NCI-H345 treated with DMSO at 0.1 percent for 48 hours (cell line): Measurements from ENCODE around the gene AACS.
"Not testable (repeated sequence)": the region's sequence is repeated elsewhere in the genome, so short reads cannot be mapped to it uniquely, and the experiment has no call there.

Experiments used
- DNase-seq: peaks from one replicate; lab custom pipeline; 2025; ENCODE audit not compliant: unreplicated experiment; lab: John Stamatoyannopoulos, UW

Gene AACS

GRCh38 chr12:125065021-125065918 lies at the start of gene AACS:
TSS of gene AACS (plus strand) at chr12:125065435. CDS start at chr12:125065585, 150 bp downstream.
- DNase-seq, result peak; percentile 68

DNA sequence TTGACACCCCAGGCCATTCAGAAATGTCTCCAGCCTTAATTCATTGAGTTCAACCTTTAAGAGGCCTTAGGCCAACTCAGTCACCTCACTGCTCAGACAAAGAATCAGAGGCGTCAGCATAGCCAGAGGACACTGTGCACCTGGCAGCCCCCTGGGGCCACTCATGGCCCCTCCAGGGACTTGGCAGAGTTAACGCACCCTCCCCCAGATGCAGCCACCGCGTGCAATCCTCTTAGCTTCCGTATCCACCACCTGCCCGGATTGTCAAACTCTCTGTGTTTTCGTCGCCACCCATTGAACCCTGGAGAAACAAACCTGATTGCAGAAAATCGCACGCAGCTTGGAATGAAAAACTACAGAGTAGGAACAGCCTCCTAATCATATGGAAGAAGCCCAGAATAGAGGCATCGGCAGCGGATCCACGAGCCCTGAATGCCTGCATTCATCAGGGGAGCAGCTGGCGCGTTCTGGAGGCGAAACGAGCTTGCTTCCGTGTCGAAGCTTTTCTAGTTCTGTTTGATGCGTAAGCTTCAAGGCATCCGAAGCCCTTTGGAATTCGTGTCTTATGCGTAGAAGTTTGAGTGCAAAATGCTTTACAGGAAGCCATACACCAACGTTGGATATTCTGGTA lies 49.4 kb upstream of the AACS start:
- DNase-seq, result peak; percentile 87

DNA sequence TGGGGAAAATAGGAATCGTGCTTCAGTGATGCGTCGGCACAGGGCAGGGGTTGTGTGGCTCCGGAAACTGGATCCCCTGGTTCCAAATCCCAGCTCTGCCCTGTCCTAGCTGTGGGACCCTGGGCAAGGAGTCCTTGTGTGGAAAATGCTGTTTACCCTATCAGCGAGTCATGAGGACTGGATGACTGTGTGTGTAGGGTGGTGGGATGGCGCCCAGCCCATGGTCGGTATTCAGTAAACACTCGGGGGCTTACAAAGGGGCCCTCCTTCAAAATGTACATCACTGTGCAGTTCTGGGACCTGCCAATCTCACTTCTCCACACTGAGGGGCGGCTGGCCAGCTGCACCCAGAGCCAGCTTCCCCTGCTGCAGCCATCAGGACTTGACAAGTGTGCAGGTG lies 47.4 kb upstream of the AACS start:
- no peak for DNase-seq

GRCh38 chr12:125018356-125018755 lies 46.9 kb upstream of the AACS start:
- DNase-seq, result no peak

GRCh38 chr12:125021096-125021495 lies 44.1 kb upstream of the AACS start:
- no peak for DNase-seq

- DNase-seq, result no peak
Observed at GRCh38 chr12:125021771-125022170, 43.5 kb upstream of the AACS start.

GRCh38 chr12:125023065-125023464 lies 42.2 kb upstream of the AACS start:
- no peak for DNase-seq

DNA sequence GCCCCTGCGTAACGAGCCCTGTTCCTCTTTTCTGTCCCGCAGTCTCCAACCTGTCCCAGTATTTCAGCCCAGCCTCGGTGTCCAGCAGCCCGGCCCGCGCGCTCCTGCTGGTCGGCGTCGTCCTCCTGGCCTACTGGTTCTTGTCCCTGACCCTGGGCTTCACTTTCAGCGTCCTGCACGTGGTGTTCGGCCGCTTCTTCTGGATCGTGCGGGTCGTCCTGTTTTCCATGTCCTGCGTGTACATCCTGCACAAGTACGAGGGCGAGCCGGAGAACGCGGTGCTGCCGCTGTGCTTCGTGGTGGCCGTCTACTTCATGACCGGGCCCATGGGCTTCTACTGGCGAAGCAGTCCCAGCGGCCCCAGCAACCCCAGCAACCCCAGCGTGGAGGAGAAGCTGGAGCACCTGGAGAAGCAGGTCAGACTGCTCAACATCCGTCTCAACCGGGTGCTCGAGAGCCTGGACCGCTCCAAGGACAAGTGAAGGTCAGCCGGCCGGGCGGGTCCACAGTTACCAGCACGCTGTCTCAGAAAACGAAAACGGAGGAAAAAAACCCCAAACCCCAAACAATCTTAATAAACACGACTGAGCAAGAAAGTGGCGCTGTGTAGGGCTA lies 40.2 kb upstream of the AACS start:
- no peak for DNase-seq

DNA sequence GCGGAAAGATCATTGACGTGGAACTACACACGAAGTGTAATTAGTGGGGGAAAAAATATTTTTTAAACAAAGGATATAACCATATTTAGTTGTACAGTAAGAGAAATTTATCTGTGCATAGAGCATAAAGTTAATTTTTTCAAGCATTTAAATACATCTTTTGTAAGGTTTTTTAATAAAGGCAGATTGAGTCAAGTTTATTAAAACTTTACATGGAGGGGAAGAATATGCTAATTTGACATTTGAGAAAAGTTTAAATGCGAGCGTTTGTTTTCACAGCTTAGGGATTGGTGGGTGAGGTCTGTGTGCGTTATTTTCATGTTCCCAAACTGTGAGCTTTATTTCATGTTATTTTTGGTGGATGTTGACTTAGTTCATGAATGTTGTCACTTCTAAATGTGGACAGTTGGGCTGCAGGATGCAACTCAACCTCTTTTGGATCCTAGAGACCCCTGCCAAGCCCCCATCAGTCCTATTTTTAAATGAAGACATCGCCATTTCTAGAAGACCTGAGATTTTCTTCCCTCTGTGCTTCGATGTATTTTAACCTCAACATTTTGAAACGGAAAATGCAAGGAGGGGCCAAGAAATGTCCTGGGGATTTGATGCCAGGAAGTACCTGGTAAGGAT lies 39.5 kb upstream of the AACS start:
- no peak for DNase-seq

DNA sequence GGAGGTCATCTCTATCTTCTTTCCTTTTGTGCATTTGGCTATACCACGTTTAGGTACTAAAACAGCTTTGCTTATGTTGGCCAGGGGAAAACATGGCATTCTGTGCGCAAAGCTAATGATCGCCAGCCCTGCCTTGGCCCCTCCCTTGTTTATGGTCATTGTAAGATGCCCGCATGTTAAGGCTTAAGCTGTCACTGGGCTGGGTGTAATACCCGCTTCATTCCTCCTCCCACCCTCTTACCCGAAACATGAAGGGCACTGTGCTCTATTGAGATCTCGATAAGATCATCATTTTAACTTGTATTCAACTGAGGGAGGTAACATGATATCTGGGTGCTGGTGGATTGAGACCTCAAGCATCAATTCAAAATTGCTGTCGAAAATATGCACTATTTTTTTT lies 37.1 kb upstream of the AACS start:
- no peak for DNase-seq

- no peak for DNase-seq
Observed at GRCh38 chr12:125029761-125030358, 35.4 kb upstream of the AACS start.

DNA sequence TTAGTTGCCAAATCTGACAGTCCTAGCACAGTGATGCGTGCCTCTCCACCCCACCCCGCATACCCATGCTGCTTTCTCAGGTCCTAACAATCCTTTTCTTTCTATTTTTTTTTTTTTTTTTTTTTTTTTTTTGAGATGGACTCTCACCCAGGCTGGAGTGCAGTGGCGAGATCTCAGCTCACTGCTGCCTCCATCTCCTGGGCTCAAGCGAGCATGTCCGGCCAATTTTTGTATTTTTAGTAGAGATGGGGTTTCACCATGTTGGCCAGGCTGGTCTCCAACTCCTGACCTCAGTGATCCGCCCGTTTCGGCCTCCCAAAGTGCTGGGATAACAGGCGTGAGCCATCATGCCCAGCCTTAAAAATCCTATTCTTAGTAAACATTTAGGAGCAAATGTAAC lies 33.8 kb upstream of the AACS start:
- not testable (repeated sequence) for DNase-seq

- no peak for DNase-seq
Observed at GRCh38 chr12:125032466-125033152, 32.6 kb upstream of the AACS start.

GRCh38 chr12:125033288-125033687 lies 31.9 kb upstream of the AACS start:
- no peak for DNase-seq

DNA sequence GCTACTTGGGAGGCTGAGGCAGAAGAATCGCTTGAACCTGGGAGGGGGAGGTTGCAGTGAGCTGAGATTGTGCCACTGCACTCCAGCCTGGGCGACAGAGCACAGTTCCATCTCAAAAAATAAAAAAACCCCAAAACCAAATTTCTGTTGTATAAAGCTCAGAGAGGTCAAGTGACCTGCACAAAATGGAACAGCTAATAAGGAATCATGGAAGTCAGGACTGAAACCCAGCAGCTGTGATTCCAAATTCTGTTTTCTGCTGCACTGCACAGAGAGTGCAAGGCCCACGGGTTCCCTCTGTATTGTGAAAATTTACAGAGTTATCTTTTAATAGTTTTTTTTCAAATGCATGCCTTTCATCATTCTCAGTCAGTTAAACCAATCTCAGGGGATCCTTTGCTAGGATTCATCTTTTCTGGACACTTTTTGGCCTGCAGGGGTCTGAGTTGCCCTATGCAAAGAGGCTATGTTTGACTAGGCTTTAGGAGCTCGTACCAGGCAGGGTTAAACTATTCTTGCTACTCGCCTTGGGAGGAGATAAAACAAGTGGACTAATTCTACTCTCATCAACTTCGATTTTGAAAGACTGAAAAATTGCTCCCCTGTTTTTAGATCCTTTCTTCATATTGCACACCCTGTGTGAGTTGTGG lies 26.1 kb upstream of the AACS start:
- no peak for DNase-seq

GRCh38 chr12:125049093-125049458 lies 16.2 kb upstream of the AACS start:
- no peak for DNase-seq

DNA sequence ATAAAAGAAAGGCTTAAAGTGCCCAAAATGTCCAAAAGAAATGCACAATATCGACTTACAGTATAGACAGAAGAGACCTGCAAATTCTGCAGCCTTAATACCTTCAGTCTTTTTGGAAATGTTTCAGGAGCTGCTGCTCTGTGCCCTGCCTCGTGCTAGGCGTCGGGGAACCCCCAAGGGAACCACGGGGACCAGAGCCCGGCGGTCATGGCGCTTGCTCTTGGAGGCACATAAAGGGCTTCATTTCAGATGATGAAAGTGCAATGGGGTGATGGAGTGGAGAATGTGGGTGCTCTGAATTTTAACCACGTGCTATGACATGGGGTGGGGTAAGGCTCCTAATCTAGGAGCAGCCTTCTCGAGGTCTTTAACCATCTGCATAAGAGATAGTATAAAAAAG lies 14.8 kb upstream of the AACS start:
- DNase-seq, result no peak

DNA sequence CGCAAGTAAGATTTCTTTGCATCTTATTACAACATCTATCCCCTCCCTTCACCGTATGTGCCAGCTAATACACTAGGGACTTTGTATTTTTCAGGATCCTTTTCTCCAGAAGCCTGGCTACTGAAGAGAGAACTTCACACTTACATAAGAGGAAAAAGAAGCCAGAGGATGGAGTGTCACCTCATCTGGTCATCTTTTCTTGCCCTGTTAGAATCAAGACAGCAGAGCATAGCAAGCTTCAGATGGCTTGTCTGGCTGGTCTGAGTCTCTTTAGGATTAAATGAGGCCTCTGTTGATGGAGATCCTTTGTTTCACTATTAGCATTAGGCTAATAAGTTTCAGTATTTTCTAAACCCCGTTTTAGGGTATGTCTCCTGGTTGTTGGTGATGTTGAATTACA lies 14.4 kb upstream of the AACS start:
- no peak for DNase-seq

DNA sequence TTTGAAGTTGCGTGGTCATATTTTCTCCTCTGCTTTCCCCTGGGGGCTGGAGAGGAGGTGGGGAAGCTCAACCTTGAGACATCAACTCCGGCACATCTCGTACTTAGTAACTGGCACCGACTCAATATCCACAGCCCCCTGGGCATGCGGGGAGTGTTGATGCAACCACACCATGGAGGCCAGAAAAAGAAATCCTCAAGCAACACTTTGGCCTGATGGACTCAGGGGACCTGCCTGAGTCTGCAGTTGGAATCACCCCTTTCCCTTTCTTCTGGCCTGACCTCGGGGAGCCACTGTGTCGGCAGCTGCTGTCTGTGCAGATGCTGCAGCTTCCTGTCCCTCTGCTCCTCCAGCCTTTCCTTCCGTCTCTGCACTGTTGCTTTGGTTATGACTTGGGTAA lies 11.4 kb upstream of the AACS start:
- DNase-seq, result no peak

DNA sequence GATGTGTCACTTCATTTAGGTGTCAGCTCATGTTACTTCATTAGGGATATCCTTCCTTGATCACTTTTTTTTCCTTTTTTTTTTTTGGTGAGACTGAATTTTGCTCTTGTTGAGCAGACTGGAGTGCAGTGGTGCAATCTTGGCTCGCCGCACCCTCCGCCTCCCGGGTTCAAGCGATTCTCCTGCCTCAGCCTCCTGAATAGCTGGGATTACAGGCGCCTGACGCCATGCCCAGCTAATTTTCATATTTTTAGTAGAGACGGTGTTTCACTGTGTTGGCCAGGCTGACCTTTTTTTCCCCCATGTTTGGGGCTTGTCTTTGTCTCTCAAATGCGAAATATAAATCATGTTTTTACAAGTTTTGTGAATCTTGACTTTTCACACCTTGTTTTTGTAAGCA lies 9.6 kb upstream of the AACS start:
- DNase-seq, result no peak
